ENCODE results near the gene DDX1. TPM values are rescaled to one million over a fixed set of nuclear protein-coding genes. Genes with fewer than 3 reads are reported as not detected.

DDX1 gene
- total RNA-seq, 1 experiment from 2014 or later, result 163 TPM

DNA sequence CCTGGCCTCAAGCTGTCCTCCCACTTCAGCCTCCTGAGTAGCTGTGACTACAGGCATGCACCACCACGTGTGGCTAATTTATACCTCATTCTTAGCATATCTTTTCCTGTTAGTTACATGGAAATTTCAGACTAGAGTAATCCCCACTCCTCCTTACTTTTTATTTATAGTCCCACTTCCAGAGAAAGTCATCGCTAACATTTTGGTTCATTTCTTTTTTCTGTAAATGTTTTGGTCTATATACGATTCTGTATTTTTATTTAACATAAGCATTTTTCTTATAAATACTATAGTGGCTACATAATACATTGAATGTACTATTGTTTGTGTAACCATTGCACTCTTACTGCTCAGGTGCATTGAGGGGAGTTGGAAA lies 42.3 kb downstream of the DDX1 start:
- no peaks in the 10 kb centered on the region for H3K9me3 ChIP-seq
- no TSS peak for BruUV-seq (replicated peaks)
- Mint-ChIP-seq H3K4me1 (ENCODE audit: low read depth, unreplicated experiment) (peaks cover 25% of the 10 kb centered on the region), H3K36me3 (ENCODE audit: insufficient read depth, unreplicated experiment) (peaks cover 63% of the 10 kb centered on the region), H3K27ac (ENCODE audit: unreplicated experiment) (peak overlapping the region; percentile 12), H3K4me3 (ENCODE audit: unreplicated experiment) (no peak overlapping the region), H3K9me3 (ENCODE audit: unreplicated experiment) (no peaks in the 10 kb centered on the region), H3K27me3 (ENCODE audit: insufficient read depth, unreplicated experiment) (no peaks in the 10 kb centered on the region)
- CTCF ChIA-PET, result no interaction called here
- intact Hi-C loops (cut with micrococcal nuclease; ENCODE audit: unreplicated experiment), result loop anchor here (2.0 to 10.0 kb wide), 3 partner anchors 381 to 1121 kb away; no protein-coding TSS in a partner anchor
- DNase-seq, result no peak
- TF ChIP-seq, protein P1, sequence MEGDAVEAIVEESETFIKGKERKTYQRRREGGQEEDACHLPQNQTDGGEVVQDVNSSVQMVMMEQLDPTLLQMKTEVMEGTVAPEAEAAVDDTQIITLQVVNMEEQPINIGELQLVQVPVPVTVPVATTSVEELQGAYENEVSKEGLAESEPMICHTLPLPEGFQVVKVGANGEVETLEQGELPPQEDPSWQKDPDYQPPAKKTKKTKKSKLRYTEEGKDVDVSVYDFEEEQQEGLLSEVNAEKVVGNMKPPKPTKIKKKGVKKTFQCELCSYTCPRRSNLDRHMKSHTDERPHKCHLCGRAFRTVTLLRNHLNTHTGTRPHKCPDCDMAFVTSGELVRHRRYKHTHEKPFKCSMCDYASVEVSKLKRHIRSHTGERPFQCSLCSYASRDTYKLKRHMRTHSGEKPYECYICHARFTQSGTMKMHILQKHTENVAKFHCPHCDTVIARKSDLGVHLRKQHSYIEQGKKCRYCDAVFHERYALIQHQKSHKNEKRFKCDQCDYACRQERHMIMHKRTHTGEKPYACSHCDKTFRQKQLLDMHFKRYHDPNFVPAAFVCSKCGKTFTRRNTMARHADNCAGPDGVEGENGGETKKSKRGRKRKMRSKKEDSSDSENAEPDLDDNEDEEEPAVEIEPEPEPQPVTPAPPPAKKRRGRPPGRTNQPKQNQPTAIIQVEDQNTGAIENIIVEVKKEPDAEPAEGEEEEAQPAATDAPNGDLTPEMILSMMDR (IDR thresholded peaks at IDR 0.05; ENCODE audit: insufficient read depth in 1 of 2, low read depth in 1 of 2, low read length in 1 of 2, severe bottlenecking in 1 of 2, unreplicated experiment in 1 of 2), result no peak
- H3K4me3 ChIP-seq (ENCODE audit: low read depth, low read length), result no peak overlapping the region
- H3K27me3 ChIP-seq (replicated peaks; ENCODE audit: control insufficient read depth, insufficient read depth, low read length), result no peaks in the 10 kb centered on the region
- peaks cover 42% of the 10 kb centered on the region for H3K4me1 ChIP-seq
- POLR2A ChIA-PET, result no interaction called here
- no peaks in the 10 kb centered on the region; the same call in none of the 2 replicates for H3K36me3 ChIP-seq (ENCODE audit: control insufficient read depth, insufficient read depth, low read length)

DNA sequence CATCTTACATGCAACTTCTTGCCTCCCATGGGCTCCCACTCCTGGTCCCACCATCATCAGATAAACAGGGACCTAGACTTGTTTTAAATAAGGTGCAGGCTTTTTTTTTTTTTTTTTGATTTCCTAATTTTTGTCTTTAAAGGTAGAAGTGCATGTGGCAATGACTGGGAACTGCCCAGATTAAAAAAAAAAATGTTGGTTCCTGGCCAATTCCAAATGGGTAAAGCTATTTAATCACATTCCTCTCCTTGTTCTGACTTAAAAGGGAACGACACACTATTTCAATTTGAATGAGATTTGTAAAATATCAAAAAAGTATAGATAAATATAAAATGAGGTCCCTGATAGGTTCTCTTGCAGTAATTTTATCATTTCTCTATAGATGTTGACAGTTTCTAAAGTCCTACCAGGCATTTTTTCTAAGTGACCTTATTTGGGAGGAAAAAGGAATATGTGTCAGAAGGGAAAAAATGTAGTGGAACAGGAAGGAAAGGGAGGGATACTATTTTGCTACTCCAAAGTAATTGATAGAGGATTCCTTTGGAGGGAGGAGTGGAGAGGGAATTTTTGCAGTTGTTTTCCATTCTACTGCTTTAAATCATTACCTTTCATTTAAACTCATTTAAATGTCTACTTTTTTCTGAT lies 43.3 kb downstream of the DDX1 start:
- no peaks in the 10 kb centered on the region for H3K9me3 Mint-ChIP-seq (ENCODE audit: unreplicated experiment)
- H3K4me1 Mint-ChIP-seq (ENCODE audit: low read depth, unreplicated experiment), result peaks cover 25% of the 10 kb centered on the region
- TF ChIP-seq, protein P1 (IDR thresholded peaks at IDR 0.05; ENCODE audit: insufficient read depth in 1 of 2, low read depth in 1 of 2, low read length in 1 of 2, severe bottlenecking in 1 of 2, unreplicated experiment in 1 of 2), result no peak
- CTCF ChIA-PET, result no interaction called here
- Histone ChIP-seq H3K36me3 (ENCODE audit: control insufficient read depth, insufficient read depth, low read length) (no peaks in the 10 kb centered on the region; the same call in none of the 2 replicates), H3K4me3 (ENCODE audit: low read depth, low read length) (no peak overlapping the region), H3K27me3 (replicated peaks; ENCODE audit: control insufficient read depth, insufficient read depth, low read length) (no peaks in the 10 kb centered on the region), H3K4me1 (peaks cover 42% of the 10 kb centered on the region), H3K9me3 (no peaks in the 10 kb centered on the region)
- intact Hi-C loops (cut with micrococcal nuclease; ENCODE audit: unreplicated experiment), result loop anchor here (2.0 to 10.0 kb wide), 5 partner anchors 112 to 1120 kb away; no protein-coding TSS in a partner anchor
- DNase-seq, result no peak
- H3K36me3 Mint-ChIP-seq (ENCODE audit: insufficient read depth, unreplicated experiment), result peaks cover 65% of the 10 kb centered on the region
- BruUV-seq (replicated peaks), result no TSS peak
- no peaks in the 10 kb centered on the region for H3K27me3 Mint-ChIP-seq (ENCODE audit: insufficient read depth, unreplicated experiment)
- H3K4me3 Mint-ChIP-seq (ENCODE audit: unreplicated experiment), result no peak overlapping the region
- POLR2A ChIA-PET, result no interaction called here
- peak overlapping the region; percentile 12 for H3K27ac Mint-ChIP-seq (ENCODE audit: unreplicated experiment)

DNA sequence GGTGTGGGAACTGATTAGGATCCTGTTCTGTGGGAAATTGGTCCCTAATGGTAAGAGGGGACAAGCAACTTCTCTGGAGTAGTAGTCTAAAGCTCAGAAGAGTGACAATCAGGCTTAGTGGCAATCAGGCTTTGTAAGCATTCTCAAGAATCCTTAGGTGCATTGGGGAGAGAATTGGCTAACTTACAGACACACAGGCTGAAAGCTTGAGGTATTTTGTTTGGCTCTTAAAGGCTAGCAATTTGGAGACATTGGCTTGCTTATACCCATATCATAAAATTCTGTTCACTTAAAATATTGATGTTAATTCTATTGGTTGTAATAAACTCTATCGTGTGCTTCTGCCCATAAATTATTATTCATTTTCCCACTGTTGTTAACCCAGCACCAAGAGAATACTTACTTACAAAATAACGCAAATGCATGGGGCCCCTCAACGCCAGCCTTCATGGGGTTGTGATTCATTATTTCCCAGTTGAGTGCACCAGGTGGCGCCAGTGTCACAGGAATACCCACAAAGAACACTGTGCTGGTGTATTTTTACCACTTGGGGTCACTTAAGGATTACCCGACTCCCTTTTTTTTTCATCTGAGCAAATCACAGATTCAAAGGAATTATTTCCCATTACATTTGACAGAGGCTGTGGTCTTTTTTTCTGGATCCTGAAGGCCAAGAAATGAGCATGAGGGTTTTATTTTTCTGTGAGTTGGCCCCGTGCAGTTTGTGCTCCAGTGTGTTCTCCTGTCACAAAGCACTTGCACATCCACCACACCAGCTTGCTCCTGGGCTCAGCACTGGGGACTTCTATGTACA lies 45.5 kb downstream of the DDX1 start:
- CTCF ChIA-PET, result interaction anchor here (0.6 to 1.3 kb wide), 3 partner anchors 145 to 302 kb away, joined by 4 to 5 read pairs (median 4); no protein-coding TSS in a partner anchor
- Histone ChIP-seq H3K4me3 (ENCODE audit: low read depth, low read length) (no peak overlapping the region), H3K4me1 (peaks cover 55% of the 10 kb centered on the region), H3K27me3 (replicated peaks; ENCODE audit: control insufficient read depth, insufficient read depth, low read length) (no peaks in the 10 kb centered on the region), H3K36me3 (ENCODE audit: control insufficient read depth, insufficient read depth, low read length) (no peaks in the 10 kb centered on the region; the same call in none of the 2 replicates), H3K9me3 (peaks cover 4% of the 10 kb centered on the region; the same call in 1 of the 2 replicates)
- Mint-ChIP-seq H3K27me3 (ENCODE audit: insufficient read depth, unreplicated experiment) (no peaks in the 10 kb centered on the region), H3K4me1 (ENCODE audit: low read depth, unreplicated experiment) (peaks cover 32% of the 10 kb centered on the region), H3K36me3 (ENCODE audit: insufficient read depth, unreplicated experiment) (peaks cover 56% of the 10 kb centered on the region), H3K9me3 (ENCODE audit: unreplicated experiment) (peaks cover 17% of the 10 kb centered on the region), H3K27ac (ENCODE audit: unreplicated experiment) (no peak overlapping the region), H3K4me3 (ENCODE audit: unreplicated experiment) (no peak overlapping the region)
- BruUV-seq (replicated peaks), result no TSS peak
- intact Hi-C loops (cut with micrococcal nuclease; ENCODE audit: unreplicated experiment), result loop anchor here (1.0 to 10.0 kb wide), 15 partner anchors 97 to 1118 kb away; partner anchors contain the start of gene MYCN
- TF ChIP-seq, protein P1 (IDR thresholded peaks at IDR 0.05; ENCODE audit: insufficient read depth in 1 of 2, low read depth in 1 of 2, low read length in 1 of 2, severe bottlenecking in 1 of 2, unreplicated experiment in 1 of 2), result peak; percentile 85 to 98
- peak; percentile 72 to 80 for DNase-seq
- POLR2A ChIA-PET, result interaction anchor here (0.6 kb wide), 1 partner anchor 187 kb away, joined by 3 read pairs; no protein-coding TSS in a partner anchor

All from Caco-2 (cell line).